GM18502 (cell line): Measurements from ENCODE around the gene GPSM3.
"Not testable (repeated sequence)": the region's sequence is repeated elsewhere in the genome, so short reads cannot be mapped to it uniquely, and the experiment has no call there.

Source experiments
- ATAC-seq: cut with Tn5 transposase; IDR thresholded peaks from one replicate; pipeline ENCODE4 v1.9.1; 2021; ENCODE audit warnings: mild to moderate bottlenecking; ENCODE audit not compliant: unreplicated experiment, poor library complexity

GPSM3 gene

DNA sequence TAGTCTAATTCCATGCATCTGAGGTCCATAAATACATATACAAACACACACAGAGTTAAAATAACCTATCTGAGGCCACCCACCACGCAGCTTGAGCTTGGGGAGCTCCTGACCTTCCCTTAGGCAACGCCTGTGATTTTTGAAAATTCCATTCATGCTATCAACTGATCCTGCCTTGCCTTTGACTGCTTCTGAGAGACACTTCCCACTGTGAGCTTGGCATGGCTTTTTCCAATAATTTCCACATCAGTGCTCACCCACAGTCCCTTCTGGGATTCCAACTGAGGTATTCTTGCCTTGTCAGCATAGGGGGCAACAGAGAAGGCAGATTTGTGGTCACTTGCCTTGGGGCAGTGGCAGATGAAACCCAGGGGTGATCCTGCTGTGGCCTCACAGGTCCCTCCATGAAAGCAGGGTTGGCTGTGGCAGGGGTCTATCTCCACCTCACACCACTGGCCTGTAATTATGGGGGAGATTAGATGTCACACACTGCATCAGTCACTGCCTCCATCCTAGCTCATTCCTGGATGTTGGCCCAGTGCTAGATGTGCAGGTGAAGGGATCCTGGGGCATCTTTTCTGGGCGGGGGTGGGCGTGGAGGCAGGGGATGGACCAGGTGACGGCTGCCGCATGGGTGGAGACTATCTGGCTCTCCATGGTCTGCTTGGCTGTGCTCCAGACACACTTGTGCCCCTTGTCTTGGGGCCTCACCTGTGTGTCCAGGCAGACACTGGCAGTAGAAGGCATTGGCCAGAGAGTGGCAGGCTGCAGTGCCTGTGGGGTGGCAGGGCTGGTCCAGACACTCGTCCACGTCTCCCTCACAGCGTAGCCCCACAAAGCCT lies 11.2 kb upstream of the GPSM3 start:
- no peak for ATAC-seq

DNA sequence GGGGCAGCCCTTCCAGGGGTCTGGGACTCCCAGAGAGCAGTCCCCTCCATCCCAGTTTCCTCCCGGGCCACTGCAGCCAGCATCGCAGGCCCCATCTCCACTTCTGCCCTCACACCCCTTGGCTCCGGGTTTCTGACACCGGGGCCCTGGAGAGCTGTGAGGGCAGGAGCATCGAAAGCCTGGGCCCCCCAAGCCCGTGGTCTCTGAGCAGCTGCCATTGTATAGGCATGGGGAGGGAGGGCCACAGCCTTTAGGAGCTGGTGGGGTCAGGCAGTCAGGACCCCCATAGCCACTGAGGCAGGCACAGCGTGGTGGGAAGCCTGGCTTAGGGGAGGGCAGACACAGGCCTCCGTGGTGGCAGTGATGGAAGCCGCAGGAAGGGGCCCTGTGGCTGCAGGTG lies 9.7 kb upstream of the GPSM3 start:
- ATAC-seq: no peak

DNA sequence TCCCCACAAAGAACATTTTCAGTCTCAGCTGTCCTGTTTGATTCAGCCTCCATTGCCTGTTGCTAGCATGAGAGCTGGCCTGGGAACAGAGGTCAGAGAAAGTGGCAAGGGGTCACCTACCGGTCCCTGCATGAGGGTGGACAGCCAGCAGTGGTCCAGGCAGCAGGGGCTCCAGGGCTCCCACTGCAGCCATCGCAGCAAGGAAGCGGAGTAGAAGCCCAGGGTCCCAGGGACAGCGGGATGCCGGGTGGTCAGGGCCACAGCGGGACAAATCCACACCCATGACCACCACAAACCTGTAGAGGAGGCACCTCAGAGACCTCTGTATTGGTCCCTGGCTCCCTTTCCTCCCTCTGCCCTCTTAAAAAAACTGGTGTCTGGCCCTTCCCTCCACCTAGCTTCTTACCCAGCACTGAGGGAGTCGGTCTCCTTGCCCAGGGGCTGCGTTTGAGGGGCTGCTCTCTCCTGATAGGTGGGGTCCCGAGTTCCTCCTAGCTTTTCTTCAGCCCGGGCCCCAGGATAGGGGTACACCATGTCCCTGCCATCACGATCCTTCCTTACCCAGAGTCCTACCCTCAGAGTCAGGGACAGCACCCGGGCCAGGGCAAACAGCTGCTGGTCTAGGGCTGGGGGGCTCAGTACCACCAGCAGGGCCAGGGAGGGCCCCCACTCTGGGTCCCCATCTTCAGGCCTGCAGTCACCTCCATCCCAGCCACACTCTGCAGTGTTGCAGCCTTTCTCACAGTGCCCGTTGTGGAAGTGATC lies 8.4 kb upstream of the GPSM3 start:
- ATAC-seq: no peak

- ATAC-seq: no peak
These were observed 6.4 kb upstream of the GPSM3 start for GRCh38 chr6:32198866-32199265.

GRCh38 chr6:32198345-32198696 lies 5.9 kb upstream of the GPSM3 start:
- no peak for ATAC-seq

DNA sequence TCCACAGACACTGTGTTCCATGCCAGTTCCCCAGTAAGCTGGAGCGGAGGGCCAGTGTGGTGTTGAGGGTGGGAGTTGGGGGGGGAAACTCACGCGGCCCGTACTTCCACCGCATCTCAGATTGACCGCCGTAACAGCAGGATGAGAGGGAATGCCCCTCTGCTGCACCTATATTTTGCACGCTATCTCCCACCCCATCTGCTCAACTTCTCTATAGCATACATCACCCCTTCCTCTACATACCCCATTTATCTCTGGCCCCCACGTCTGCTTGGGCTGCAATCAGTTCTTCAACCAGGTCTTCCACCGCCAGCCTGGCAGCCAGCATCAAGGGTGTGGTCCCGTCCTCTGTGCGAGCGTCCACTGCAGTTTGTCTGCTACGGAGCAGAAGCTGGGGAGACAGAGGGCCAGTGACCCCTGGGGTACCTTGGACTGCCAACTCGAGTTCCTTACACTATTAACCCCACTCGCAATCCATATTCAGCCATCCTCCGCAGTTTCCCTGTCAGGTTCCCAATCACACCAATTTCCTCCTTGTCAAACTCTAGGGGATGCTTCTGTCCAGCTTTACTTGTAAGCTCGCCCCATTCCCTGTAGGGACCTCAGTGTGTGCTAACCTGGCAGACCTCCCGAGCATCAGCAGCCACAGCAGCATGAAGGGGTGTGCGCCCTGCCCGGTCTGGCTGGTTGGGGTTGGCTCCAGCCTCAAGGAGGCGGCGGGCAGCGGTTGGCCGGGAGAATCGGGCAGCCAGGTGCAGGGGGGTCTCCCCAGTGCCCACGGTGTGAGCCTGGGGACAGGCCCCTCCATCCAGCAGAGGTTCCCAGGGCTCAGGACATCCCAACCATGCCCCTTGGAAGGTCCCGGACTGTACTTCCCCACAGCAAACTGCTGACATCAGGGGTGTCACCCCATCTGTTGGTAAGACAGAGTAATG lies 4.5 kb upstream of the GPSM3 start:
- ATAC-seq: no peak

DNA sequence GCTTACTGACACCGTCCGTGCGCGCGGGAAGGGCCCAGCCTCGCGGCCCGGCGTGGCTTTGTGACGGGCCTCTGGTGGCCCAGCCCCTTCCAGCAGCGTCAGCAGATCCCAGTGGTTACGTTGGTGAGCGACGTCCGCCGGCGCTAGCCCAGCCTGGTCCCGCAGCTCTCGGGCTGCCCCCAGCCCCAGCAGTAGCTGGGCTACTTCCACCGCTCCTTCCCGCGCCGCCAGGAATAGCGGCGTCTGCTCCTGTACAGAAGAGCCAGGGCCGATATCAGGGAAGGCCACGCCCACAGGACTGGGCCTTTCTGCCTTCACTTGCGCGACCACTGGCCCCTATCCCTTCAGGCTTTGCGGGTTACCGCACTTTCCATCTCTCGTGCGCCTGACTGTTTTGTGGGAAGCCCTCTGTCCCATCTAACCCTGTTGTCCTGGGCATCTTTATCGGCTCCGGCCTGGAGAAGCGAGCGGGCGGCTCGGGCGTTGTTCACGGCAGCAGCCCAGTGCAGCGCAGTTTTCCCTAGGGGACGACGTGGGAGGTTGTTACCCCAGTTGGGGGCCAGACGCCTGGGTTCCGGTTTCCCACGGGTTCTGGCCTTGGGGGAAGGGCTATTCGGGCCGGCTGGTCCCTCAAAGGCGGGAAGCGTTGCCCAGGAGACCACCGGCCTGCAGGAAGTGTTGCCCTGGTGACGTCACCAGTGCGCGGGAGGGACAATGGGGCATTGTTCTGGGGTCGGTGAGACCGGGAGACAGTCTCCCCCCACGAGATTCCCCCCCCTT lies 3.6 kb upstream of the GPSM3 start:
- ATAC-seq: peak; percentile 79

- peak; percentile 80 for ATAC-seq
These were observed 3.1 kb upstream of the GPSM3 start for GRCh38 chr6:32195652-32195901.

GRCh38 chr6:32194825-32195651 lies 2.6 kb upstream of the GPSM3 start:
- no peak for ATAC-seq

- ATAC-seq: no peak
These were observed 1.9 kb upstream of the GPSM3 start for GRCh38 chr6:32194388-32194787.

DNA sequence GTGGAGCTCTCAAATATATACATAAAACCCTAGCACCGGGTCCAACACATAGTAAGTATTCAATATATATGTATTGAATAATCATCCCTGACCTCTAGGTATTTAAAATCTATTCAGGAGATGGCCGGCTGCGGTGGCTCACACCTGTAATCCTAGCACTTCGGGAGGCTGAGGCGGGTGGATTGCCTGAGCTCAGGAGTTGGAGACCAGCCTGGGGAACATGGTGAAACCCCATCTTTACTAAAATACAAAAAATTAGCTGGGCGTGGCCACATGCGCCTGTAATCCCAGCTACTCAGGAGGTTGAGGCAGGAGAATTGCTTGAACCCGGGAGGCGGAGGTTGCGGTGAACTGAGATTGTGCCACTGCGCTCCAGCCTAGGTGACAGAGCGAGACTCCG lies 653 bp upstream of the GPSM3 start:
- not testable (repeated sequence) for ATAC-seq

- ATAC-seq: no peak
These were observed 491 bp downstream of the GPSM3 start for GRCh38 chr6:32191696-32192607.

- no peak for ATAC-seq
These were observed 1.3 kb downstream of the GPSM3 start for GRCh38 chr6:32190911-32191677.

DNA sequence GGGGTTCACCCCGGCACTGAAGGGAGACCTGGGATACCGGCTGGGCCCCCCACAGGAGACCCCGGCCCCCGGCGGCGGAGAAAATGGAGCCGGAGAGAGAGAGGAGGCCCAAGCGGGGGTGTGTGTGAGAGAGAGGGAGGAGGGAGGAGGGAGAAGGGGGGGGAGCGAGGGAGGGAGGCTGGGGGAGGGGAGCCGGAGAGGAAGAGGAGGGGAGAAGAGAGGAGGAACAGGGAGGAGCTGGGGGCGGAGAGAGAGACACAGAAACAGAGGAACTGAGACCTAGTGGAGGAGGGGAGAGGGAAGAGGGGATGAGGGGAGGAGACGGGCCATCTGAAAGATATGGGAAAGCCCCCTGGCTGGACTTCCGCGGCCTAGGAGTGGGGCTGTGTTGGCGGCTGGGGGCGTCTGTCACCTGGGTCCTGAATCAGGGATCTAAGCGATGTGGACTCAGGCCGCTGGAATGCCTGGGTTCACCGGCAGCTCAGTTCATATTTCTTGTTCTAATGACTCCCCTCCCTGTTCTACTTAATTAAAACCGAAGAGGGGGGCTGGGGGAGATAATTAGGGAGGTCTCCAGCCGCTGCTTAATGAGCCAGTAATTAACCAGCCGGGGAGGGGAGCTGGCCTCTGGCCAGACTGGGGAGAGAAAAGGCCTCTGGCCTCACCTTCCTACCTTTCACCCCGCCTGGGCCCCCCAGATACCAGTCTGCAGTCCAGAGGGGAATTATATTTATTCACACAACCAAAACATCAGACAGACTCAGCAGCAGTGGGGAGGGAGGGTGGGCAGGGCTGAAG lies 2.2 kb downstream of the GPSM3 start, which contains the start of gene PBX2:
PBX2 (minus strand) TSS at position 149 of the 798 bp plus-strand sequence. CDS start 287 bp downstream, outside the sequence.
- peak; percentile 50 for ATAC-seq

- no peak for ATAC-seq
These were observed 2.7 kb downstream of the GPSM3 start for GRCh38 chr6:32189742-32190053.

- no peak for ATAC-seq
These were observed 3.2 kb downstream of the GPSM3 start for GRCh38 chr6:32189069-32189741.
